Osteocyte (in vitro differentiated cells): ENCODE measurements around the gene LRRK1. TPM values are rescaled to one million over a fixed set of nuclear protein-coding genes. Genes with fewer than 3 reads are reported as not detected.

Experiments
- DNase-seq: peaks from one replicate; pipeline ENCODE4 v3.0.0; 2021; ENCODE audit warnings: mixed read lengths; ENCODE audit not compliant: unreplicated experiment; ENCODE audit errors: extremely low spot score
- H3K27ac Mint-ChIP-seq: one replicate; pipeline ENCODE4 v1.8.0; 2021; ENCODE audit warnings: mild to moderate bottlenecking, mixed read lengths; ENCODE audit not compliant: unreplicated experiment
- H3K27me3 Mint-ChIP-seq: one replicate; pipeline ENCODE4 v1.8.0; 2021; ENCODE audit warnings: mixed read lengths; ENCODE audit not compliant: unreplicated experiment
- H3K36me3 Mint-ChIP-seq: one replicate; pipeline ENCODE4 v1.8.0; 2021; ENCODE audit warnings: mixed read lengths; ENCODE audit not compliant: unreplicated experiment
- H3K4me1 Mint-ChIP-seq: one replicate; pipeline ENCODE4 v1.8.0; 2021; ENCODE audit warnings: mixed read lengths; ENCODE audit not compliant: unreplicated experiment
- H3K4me3 Mint-ChIP-seq: one replicate; pipeline ENCODE4 v1.8.0; 2021; ENCODE audit warnings: mild to moderate bottlenecking, moderate library complexity, mixed read lengths; ENCODE audit not compliant: unreplicated experiment
- H3K9me3 Mint-ChIP-seq: one replicate; pipeline ENCODE4 v1.8.0; 2021; ENCODE audit warnings: mixed read lengths; ENCODE audit not compliant: unreplicated experiment
- total RNA-seq: library from RNA; stranded (reverse); gene quantifications from 2 replicates; pipeline ENCODE4 v1.2.1, GENCODE V29; 2021
- TF ChIP-seq, protein P1 (sequence below): fragments of 200-600 bp; sonication (generic); IDR thresholded peaks from 2 replicates; pipeline ENCODE4 v1.5.0; 2021; ENCODE audit warnings: antibody characterized with exemption, mild to moderate bottlenecking, moderate library complexity

Gene LRRK1
- total RNA-seq, 1 donor from 2014 or later, result 10.8 TPM

DNA sequence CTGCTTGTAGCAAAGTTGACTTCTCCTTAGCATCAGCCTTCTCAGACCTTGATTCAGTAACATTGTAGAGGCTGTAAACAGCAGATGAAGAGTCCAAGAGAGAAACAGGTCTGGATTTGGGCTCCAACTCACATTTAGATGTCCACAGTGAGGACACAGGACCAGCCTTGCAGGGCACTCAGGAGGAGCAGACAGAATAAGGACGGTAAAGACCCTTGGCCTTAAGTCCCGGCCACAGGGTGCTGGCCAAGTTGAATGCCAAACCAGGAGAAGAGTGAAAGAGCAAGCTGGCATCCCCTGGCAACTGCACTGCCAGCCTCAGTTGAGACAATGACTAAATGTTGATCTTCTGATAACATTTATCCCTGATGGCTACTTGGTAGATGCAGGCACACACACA lies 136.3 kb downstream of the LRRK1 start:
- TF ChIP-seq, protein P1, sequence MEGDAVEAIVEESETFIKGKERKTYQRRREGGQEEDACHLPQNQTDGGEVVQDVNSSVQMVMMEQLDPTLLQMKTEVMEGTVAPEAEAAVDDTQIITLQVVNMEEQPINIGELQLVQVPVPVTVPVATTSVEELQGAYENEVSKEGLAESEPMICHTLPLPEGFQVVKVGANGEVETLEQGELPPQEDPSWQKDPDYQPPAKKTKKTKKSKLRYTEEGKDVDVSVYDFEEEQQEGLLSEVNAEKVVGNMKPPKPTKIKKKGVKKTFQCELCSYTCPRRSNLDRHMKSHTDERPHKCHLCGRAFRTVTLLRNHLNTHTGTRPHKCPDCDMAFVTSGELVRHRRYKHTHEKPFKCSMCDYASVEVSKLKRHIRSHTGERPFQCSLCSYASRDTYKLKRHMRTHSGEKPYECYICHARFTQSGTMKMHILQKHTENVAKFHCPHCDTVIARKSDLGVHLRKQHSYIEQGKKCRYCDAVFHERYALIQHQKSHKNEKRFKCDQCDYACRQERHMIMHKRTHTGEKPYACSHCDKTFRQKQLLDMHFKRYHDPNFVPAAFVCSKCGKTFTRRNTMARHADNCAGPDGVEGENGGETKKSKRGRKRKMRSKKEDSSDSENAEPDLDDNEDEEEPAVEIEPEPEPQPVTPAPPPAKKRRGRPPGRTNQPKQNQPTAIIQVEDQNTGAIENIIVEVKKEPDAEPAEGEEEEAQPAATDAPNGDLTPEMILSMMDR, result no peak
- Mint-ChIP-seq H3K27me3 (no peaks in the 10 kb centered on the region), H3K36me3 (peaks cover 25% of the 10 kb centered on the region), H3K9me3 (no peaks in the 10 kb centered on the region), H3K4me3 (no peak overlapping the region), H3K27ac (no peak overlapping the region), H3K4me1 (no peaks in the 10 kb centered on the region)
- no peak for DNase-seq

DNA sequence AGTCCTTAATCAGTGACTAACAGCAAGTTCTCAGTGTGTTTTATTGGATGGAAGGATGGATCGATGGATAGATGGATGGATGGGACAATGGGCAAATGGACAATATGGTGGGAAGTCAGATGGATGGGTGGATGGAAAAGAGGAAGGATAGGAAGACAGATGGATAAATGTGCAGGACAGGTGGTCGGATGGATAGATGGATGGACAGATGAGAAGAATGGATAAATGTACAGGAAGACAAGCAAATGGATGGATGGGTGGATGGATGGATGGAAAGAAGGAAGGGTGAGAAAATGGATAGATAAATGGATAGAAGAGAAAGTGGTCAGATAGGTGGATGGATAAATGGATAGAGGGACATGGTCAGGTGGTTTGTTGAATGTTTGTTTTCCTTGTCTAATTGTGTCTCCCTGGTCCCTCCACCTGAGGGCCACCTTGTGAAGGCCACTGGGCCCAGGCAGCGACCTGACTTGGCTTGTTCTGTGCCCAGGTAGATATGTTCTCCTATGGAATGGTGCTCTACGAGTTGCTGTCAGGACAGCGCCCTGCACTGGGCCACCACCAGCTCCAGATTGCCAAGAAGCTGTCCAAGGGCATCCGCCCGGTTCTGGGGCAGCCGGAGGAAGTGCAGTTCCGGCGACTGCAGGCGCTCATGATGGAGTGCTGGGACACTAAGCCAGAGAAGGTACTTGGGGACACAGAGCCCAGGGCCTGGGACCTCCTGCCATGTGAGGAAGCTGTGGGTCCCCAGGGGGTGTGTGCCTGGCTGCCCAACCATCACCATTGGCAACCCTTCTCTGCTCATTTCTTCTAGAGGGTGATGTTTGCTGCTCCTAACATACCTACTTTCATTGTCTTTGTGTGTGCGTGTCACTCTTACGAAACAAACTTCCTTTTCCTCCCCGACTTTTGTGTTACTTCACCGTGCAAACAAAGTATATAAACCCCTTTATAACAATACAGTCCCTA lies 137.5 kb downstream of the LRRK1 start:
- Mint-ChIP-seq H3K4me3 (no peak overlapping the region), H3K4me1 (no peaks in the 10 kb centered on the region), H3K27me3 (no peaks in the 10 kb centered on the region), H3K9me3 (no peaks in the 10 kb centered on the region), H3K27ac (no peak overlapping the region), H3K36me3 (peaks cover 25% of the 10 kb centered on the region)
- DNase-seq, result peak; percentile 73
- TF ChIP-seq, protein P1, result no peak

DNA sequence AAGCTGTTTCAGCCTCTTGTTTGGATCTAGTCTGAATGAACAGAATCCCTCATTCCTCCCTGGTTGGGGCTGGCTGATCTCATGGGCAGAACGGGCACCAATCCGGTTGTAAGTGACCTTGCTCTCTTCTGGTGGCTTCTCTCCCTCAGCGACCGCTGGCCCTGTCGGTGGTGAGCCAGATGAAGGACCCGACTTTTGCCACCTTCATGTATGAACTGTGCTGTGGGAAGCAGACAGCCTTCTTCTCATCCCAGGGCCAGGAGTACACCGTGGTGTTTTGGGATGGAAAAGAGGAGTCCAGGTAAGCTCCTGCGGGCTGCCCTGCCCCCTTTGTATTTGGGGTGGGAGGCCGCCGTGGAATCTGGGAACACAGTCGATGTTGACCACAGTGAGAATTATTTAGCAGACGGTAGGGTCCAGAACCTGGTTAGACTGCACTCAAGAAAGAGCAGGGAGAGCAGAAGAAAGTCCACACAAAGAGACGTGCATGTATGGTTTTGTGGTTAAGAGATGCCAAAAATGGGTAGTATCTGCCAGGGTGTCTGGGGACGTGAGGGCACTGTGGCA lies 138.8 kb downstream of the LRRK1 start:
- Mint-ChIP-seq H3K9me3 (no peaks in the 10 kb centered on the region), H3K36me3 (peaks cover 28% of the 10 kb centered on the region), H3K4me1 (no peaks in the 10 kb centered on the region), H3K27ac (no peak overlapping the region), H3K27me3 (no peaks in the 10 kb centered on the region), H3K4me3 (no peak overlapping the region)
- DNase-seq, result peak; percentile 65
- TF ChIP-seq, protein P1, result no peak

DNA sequence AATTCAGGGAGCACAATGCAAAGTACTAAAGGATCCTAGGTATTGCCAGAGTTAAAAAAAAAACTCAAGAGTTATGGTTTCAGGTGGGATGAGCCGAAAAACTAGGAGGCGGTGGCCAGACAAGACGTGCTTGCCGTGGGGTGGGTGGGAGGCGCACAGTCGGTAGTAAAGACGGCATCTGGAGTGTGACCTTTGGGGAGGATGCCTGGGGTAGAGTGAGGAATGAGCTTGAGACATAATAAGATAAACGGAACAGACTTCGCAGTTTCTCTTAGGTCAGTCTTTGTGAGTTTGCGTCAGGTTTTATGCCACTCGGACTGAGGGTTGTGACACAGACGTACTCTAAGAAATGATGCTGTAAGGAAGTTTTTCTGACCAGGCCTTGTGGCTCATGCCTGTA lies 139.6 kb downstream of the LRRK1 start:
- TF ChIP-seq, protein P1, result no peak
- H3K27me3 Mint-ChIP-seq, result no peaks in the 10 kb centered on the region
- H3K4me3 Mint-ChIP-seq, result no peak overlapping the region
- DNase-seq, result peak; percentile 8
- peaks cover 34% of the 10 kb centered on the region for H3K36me3 Mint-ChIP-seq
- no peaks in the 10 kb centered on the region for H3K9me3 Mint-ChIP-seq
- H3K27ac Mint-ChIP-seq, result no peak overlapping the region
- H3K4me1 Mint-ChIP-seq, result peaks cover 7% of the 10 kb centered on the region
